Adipocyte (in vitro differentiated cells): Measurements from ENCODE around the gene FCN3.
"Not testable (repeated sequence)": the region's sequence is repeated elsewhere in the genome, so short reads cannot be mapped to it uniquely, and the experiment has no call there.

ENCODE experiments used
- DNase-seq: peaks from one replicate; pipeline ENCODE4 v3.0.0-alpha.2; 2015; ENCODE audit warnings: low read depth
- H3K27me3 ChIP-seq: replicated peaks from 2 replicates; pipeline ENCODE4 v1.7.0; 2013; ENCODE audit warnings: mild to moderate bottlenecking, low read length, moderate library complexity; ENCODE audit not compliant: control insufficient read depth, insufficient read depth
- H3K36me3 ChIP-seq: 2 replicates; pipeline ENCODE4 v1.7.0; 2013; ENCODE audit warnings: low read length, mild to moderate bottlenecking, moderate library complexity; ENCODE audit not compliant: control insufficient read depth, insufficient read depth, severe bottlenecking
- H3K4me1 ChIP-seq: 2 replicates; pipeline ENCODE4 v1.7.0; 2013; ENCODE audit warnings: mild to moderate bottlenecking, low read length, moderate library complexity; ENCODE audit not compliant: control insufficient read depth, insufficient read depth
- H3K4me3 ChIP-seq: 2 replicates; pipeline ENCODE4 v1.7.0; 2013; ENCODE audit warnings: mild to moderate bottlenecking, low read length, moderate library complexity
- H3K9ac ChIP-seq: 2 replicates; pipeline ENCODE4 v1.7.0; 2013; ENCODE audit warnings: mild to moderate bottlenecking, low read length, moderate library complexity
- H3K9me3 ChIP-seq: 2 replicates; pipeline ENCODE4 v1.7.0; 2013; ENCODE audit warnings: mild to moderate bottlenecking, low read length, moderate library complexity; ENCODE audit not compliant: control insufficient read depth

Gene FCN3

GRCh38 chr1:27406791-27407190, 32.2 kb upstream of the FCN3 start:
- H3K9me3 ChIP-seq, H3K9ac ChIP-seq, H3K4me3 ChIP-seq, DNase-seq, H3K27me3 ChIP-seq: not testable (repeated sequence)
- Histone ChIP-seq H3K36me3 (peaks cover 46% of the 10 kb centered on the region), H3K4me1 (peaks cover 45% of the 10 kb centered on the region)

- H3K27me3 ChIP-seq, result no peaks in the 10 kb centered on the region
- peaks cover 42% of the 10 kb centered on the region for H3K36me3 ChIP-seq
- peak overlapping the region; percentile 76 for H3K9ac ChIP-seq
- H3K4me3 ChIP-seq, result no peak overlapping the region
- no peak for DNase-seq
- H3K4me1 ChIP-seq, result peaks cover 50% of the 10 kb centered on the region
- H3K9me3 ChIP-seq, result no peaks in the 10 kb centered on the region
Observed at GRCh38 chr1:27406362-27406680, 31.7 kb upstream of the FCN3 start.

- not testable (repeated sequence) for H3K4me3 ChIP-seq, H3K27me3 ChIP-seq, H3K9me3 ChIP-seq, DNase-seq
- Histone ChIP-seq H3K9ac (peak overlapping the region; percentile 76), H3K4me1 (peaks cover 55% of the 10 kb centered on the region), H3K36me3 (peaks cover 37% of the 10 kb centered on the region)
Observed at GRCh38 chr1:27405598-27406361, 31.2 kb upstream of the FCN3 start.

GRCh38 chr1:27405074-27405473, 30.4 kb upstream of the FCN3 start:
- DNase-seq, result no peak
- peak overlapping the region; percentile 76 for H3K9ac ChIP-seq
- peaks cover 30% of the 10 kb centered on the region for H3K36me3 ChIP-seq
- H3K4me3 ChIP-seq, result no peak overlapping the region
- H3K27me3 ChIP-seq, result no peaks in the 10 kb centered on the region
- no peaks in the 10 kb centered on the region for H3K9me3 ChIP-seq
- H3K4me1 ChIP-seq, result peaks cover 62% of the 10 kb centered on the region

- H3K9me3 ChIP-seq, result no peaks in the 10 kb centered on the region
- DNase-seq, result no peak
- peak overlapping the region; percentile 40 for H3K4me3 ChIP-seq
- H3K4me1 ChIP-seq, result peaks cover 73% of the 10 kb centered on the region
- peaks cover 22% of the 10 kb centered on the region for H3K36me3 ChIP-seq
- no peaks in the 10 kb centered on the region for H3K27me3 ChIP-seq
- H3K9ac ChIP-seq, result peak overlapping the region; percentile 76
Observed at GRCh38 chr1:27403931-27404330, 29.3 kb upstream of the FCN3 start.

- H3K9me3 ChIP-seq, result no peaks in the 10 kb centered on the region
- DNase-seq, result peak; percentile 42
- peak overlapping the region; percentile 76 for H3K9ac ChIP-seq
- peaks cover 15% of the 10 kb centered on the region for H3K36me3 ChIP-seq
- H3K27me3 ChIP-seq, result no peaks in the 10 kb centered on the region
- H3K4me1 ChIP-seq, result peaks cover 73% of the 10 kb centered on the region
- H3K4me3 ChIP-seq, result peak overlapping the region; percentile 40
Observed at GRCh38 chr1:27403065-27403726, 28.6 kb upstream of the FCN3 start.

- DNase-seq, result peak; percentile 72
- Histone ChIP-seq H3K27me3 (no peaks in the 10 kb centered on the region), H3K9ac (peak overlapping the region; percentile 76), H3K36me3 (peaks cover 6% of the 10 kb centered on the region), H3K9me3 (no peaks in the 10 kb centered on the region), H3K4me1 (peaks cover 73% of the 10 kb centered on the region), H3K4me3 (no peak overlapping the region)
Observed at GRCh38 chr1:27402349-27402754, 27.7 kb upstream of the FCN3 start.

GRCh38 chr1:27400963-27401341, 26.3 kb upstream of the FCN3 start:
- Histone ChIP-seq H3K36me3 (no peaks in the 10 kb centered on the region), H3K9ac (no peak overlapping the region), H3K9me3 (no peaks in the 10 kb centered on the region), H3K4me1 (peaks cover 68% of the 10 kb centered on the region), H3K27me3 (no peaks in the 10 kb centered on the region), H3K4me3 (no peak overlapping the region)
- DNase-seq, result no peak

GRCh38 chr1:27400082-27400962, 25.7 kb upstream of the FCN3 start:
- Histone ChIP-seq H3K9ac (no peak overlapping the region), H3K4me1 (peaks cover 63% of the 10 kb centered on the region), H3K36me3 (no peaks in the 10 kb centered on the region), H3K27me3 (no peaks in the 10 kb centered on the region), H3K9me3 (no peaks in the 10 kb centered on the region), H3K4me3 (no peak overlapping the region)
- no peak for DNase-seq

- H3K36me3 ChIP-seq, result no peaks in the 10 kb centered on the region
- H3K9me3 ChIP-seq, result no peaks in the 10 kb centered on the region
- peak overlapping the region; percentile 68 for H3K9ac ChIP-seq
- peaks cover 57% of the 10 kb centered on the region for H3K4me1 ChIP-seq
- DNase-seq, result no peak
- no peak overlapping the region for H3K4me3 ChIP-seq
- no peaks in the 10 kb centered on the region for H3K27me3 ChIP-seq
Observed at GRCh38 chr1:27399251-27400025, 24.8 kb upstream of the FCN3 start.
